ENCODE measurements around the gene RLN3. TPM values are rescaled to one million over a fixed set of nuclear protein-coding genes. Genes with fewer than 3 reads are reported as not detected.

The RLN3 gene, protein sequence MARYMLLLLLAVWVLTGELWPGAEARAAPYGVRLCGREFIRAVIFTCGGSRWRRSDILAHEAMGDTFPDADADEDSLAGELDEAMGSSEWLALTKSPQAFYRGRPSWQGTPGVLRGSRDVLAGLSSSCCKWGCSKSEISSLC
- total RNA-seq: not detected
- long read RNA-seq: 0 reads

DNA sequence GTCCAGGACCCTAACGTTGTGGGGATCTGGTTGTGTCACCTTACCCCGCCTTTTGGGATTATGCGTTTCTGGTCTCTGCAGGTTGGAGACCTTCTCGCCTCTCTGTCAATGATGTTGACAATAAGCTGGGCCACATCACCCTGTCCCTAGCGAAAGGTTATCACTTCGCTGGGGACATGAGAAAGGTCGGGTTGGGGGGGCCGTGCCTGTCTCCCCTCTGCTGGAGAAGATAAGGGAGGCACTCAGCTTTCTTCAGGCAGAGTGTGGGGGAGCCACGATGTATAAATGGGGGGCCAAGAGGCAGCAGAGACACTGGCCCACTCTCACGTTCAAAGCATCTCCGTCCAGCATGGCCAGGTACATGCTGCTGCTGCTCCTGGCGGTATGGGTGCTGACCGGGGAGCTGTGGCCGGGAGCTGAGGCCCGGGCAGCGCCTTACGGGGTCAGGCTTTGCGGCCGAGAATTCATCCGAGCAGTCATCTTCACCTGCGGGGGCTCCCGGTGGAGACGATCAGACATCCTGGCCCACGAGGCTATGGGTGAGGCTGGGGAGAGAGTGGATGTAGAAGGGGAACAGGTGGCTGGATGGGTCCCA is at the start of gene RLN3:
Gene RLN3 (plus strand): TSS at position 293 of the 595 bp plus-strand sequence. CDS start 57 bp downstream, at position 350.
- intact Hi-C loops (cut with DNase I, micrococcal nuclease): no loop called here
- ATAC-seq (no peak), DNase-seq (no peak)

DNA sequence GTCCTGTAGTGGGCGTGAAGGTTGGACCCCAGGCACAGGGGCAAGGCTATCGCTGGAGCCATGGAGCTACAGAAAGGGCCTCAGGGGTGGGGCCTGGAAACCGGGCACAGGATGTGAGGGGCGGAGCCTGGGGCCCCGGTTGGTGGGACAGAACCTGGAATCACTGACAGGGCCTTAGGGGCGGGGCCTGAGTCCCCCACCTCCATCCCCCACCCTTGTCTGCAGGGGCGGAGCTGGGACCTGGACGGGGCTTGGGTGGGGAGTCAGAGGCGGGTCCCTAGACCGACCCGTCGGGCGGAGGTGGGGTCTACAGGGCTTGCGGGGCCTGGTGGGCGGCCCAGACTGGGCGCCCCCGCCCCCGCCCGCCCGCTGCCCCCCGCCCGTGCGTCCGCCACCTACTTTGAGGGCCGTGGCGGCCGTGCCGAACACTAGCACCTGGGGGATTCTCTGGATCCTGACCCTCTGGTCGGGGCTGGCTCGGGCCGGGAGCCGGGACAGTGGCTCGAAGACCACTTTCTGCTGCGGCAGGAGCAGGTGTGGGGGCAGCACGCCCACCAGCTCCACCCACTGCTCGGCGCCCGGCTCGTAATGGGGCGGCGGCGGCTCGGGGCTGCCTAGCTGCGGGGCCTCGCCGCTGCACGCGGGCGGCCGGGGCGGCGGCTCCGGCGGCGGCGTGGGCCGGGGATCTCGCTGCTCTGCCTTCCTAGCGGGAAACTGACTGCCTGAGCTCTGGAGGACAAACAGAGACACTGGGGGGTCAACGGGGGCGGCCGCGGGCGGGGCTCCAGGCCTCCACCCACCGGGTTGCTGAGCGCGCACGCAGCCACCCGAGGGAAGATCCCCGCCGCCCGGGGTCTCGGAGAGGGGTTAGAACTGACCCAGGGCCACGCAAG is 49.4 kb upstream of the RLN3 start:
- intact Hi-C loops (cut with DNase I, micrococcal nuclease): no loop called here
- DNase-seq: peak; percentile 81 to 85
- ATAC-seq: peak; percentile 73

DNA sequence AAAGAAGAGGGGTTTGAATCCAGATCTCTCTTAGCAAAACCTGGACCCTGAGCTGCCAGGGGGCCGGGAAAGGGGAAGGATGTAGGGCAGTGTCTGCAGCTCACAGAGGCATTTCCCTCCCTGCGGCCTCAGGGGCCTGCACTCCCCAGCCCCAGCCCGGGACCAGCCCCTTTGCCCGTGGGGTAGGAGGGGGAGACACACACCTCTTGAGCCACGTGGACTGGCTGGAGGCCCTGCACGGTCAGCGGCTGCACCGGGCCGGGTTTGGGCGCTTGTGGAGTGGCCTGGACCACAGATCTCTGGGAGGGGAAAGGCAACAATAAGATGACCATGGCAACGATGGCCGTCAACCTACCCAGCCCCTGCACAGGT is 48.7 kb upstream of the RLN3 start:
- ATAC-seq (peak; percentile 10), DNase-seq (no peak)
- intact Hi-C loops (cut with DNase I, micrococcal nuclease): no loop called here

DNA sequence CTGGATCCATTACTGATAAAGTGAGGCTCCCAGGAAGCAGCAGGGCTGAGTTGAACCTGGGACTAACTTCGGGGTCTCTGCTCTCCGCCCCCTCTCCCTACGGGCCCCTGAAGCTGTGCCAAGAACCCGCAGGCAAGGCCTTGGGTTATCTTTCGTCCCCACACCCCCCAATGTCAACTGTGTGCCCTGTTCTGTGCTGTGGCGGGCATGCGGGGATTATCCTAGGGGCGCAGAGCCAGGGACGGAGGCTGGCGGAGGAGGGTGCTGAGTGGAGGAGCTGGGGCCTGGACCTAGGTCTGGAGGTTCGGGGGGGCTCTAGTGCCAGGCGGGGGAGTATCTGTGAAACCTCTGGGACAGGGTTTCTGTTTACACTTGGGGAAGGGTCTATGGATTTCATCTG is 48.3 kb upstream of the RLN3 start:
- ATAC-seq (no peak), DNase-seq (no peak)
- intact Hi-C loops (cut with DNase I, micrococcal nuclease): no loop called here

DNA sequence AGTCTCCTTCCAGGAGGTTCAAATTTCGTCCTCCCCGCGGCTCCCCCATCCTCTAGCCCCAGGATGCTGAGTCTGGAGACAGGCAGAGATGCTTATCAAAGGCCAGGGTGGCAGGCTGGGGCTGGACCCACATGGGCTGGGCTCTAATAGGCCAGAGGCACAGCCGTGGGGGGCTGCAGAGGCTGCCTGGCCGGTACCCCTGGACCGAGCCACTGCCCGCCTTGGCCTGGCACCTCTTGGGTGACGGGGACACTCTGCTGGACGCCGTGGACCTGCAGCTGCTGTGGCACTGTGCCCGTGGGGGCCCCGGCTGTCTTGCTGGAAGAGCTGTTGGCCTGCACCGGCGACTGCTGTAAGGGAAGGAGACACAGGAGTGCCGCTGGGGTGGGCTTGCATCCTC is 47.6 kb upstream of the RLN3 start:
- intact Hi-C loops (cut with DNase I, micrococcal nuclease): no loop called here
- no peak for ATAC-seq
- DNase-seq: no peak

DNA sequence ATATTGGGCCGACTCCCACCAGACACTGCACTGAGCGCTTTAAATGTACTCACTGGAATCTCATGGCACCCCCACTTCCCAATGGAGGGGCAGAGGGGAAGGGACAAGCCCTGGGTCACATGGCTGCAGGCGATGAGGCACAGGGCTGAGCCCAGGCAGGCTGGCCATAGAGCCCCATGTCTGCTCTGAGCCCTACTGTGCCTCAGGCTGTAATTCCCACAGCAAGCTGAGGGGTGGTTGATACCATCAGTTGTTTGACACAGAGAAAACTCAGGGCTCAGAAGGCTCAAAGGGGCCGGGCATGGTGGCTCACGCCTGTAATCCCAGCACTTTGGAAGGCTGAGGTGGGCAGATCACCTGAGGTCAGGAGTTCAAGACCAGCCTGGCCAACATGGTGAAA is 46.9 kb upstream of the RLN3 start:
- intact Hi-C loops (cut with DNase I, micrococcal nuclease): no loop called here

DNA sequence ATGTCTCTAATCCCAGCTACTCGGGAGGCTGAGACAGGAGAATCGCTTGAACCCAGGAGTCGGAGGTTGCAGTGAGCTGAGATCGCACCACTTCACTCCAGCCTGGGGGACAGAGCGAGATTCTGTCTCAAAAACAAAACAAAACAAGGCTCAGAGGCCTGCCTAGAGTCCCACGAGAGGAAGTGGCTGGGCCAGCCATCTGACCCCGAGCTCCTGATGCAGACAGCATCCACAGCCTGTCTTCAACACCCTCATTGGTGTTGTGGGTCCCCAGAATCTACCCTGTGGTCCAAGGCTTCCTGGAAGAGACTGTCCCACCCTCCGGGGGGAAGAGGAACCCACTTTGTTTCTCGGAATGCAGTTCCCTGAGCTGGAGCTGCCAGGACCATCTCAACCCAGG is 46.5 kb upstream of the RLN3 start:
- DNase-seq (no peak), ATAC-seq (no peak)
- intact Hi-C loops (cut with DNase I, micrococcal nuclease): no loop called here

More for the DNA sequence above, 46.9 kb upstream of the RLN3 start:
- ATAC-seq (no peak), DNase-seq (no peak)

DNA sequence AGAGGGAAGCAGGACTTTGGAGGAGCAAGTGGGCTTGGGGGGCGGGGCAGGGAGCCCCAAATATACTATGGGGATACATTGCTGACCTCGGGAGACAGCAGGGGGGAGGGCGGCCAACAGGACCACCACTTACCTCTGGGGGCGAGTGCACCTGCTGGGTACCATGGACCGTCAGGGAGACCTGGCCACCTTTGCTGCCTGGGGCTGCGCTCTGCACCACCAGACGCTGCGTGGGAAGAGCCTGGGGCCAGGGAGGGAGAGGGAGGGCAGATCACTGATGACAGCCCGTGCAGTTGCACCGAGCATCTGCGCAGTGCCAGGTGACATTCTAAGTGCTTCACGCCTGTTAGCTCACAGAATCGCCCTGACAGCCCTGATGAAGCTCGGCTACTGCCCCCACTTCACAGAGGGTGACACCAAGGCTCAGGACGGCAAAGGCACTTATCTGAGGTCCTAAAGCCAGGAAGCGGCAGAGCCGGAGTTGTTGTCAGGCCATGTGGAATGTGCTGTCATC is 45.9 kb upstream of the RLN3 start:
- ATAC-seq: no peak

DNA sequence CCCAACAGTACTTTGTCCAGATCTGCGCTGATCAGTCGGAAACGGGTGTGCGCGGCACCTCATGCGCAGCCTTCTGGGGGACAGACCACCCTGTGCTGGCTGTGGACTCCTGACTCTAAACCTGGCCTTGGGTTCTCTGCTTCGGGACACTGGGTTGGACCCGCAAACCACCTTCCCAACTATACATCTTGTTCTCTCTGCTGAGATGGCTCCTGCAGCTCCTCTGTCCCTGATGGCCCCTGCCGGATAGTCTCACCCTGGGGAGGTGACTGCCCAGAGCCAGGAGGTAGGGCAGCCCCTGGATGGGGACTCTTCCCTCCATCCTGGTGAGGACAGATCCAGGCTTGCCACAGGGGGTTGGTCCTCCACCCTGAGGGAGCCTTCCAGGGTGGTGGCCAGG is 45.2 kb upstream of the RLN3 start:
- DNase-seq: no peak
- ATAC-seq: no peak
- intact Hi-C loops (cut with DNase I, micrococcal nuclease): no loop called here

More for the DNA sequence above, 45.9 kb upstream of the RLN3 start:
- intact Hi-C loops (cut with DNase I, micrococcal nuclease): no loop called here
- DNase-seq: no peak

DNA sequence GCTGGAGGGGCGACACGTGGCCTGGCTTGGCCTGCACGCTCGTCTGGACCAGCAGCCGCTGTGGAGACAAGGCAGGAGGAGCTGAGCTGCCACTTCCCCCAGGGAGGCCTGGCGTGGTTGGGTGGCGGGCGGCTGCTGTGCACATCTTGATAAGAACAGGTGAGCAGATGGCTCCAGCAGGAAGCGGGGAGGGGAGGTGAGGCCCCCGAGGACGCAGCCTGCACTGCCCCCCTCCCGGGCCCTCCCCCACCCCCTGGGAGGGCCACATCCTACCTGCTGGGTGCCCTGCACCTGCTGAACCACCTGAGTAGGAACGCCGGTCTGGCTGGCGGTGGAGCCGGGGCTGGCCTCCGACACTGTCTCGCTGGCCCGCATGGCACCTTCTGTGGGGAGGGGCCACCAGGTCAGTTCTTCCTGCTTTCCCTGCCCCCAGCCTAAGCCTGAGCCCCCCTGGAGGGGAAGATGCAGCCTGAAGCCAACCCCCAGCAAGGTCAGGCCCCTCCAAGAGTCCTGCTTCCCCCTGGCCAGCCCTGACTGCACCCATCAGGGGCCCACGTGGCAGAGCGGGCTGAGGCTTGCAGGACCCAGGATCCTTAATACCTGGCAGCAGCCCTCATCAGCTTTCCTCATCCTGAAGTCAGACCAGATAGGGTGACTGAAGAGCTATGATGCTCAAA is 44.6 kb upstream of the RLN3 start:
- ATAC-seq (no peak), DNase-seq (no peak)
- intact Hi-C loops (cut with DNase I, micrococcal nuclease): no loop called here

DNA sequence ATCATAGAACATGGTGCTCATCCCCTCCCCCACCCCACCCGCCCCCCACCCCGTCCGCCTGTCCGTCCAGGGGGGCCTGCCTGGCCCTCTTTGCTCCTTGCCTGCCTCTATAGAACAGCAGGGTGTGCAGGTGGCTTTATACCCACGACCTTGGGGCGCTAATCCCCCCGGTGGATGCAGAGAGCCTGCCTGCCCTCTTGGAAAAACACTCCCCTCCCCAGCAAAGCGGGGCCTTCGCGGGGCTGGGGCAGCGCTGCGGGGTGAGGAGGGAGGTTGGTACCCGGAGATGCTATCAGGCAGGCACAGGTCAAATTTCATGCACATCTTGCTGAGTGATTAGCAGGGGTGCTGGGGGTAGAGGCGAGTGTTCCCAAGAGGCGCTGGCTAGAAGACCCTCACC is 43.8 kb upstream of the RLN3 start:
- DNase-seq: no peak
- intact Hi-C loops (cut with DNase I, micrococcal nuclease): no loop called here

DNA sequence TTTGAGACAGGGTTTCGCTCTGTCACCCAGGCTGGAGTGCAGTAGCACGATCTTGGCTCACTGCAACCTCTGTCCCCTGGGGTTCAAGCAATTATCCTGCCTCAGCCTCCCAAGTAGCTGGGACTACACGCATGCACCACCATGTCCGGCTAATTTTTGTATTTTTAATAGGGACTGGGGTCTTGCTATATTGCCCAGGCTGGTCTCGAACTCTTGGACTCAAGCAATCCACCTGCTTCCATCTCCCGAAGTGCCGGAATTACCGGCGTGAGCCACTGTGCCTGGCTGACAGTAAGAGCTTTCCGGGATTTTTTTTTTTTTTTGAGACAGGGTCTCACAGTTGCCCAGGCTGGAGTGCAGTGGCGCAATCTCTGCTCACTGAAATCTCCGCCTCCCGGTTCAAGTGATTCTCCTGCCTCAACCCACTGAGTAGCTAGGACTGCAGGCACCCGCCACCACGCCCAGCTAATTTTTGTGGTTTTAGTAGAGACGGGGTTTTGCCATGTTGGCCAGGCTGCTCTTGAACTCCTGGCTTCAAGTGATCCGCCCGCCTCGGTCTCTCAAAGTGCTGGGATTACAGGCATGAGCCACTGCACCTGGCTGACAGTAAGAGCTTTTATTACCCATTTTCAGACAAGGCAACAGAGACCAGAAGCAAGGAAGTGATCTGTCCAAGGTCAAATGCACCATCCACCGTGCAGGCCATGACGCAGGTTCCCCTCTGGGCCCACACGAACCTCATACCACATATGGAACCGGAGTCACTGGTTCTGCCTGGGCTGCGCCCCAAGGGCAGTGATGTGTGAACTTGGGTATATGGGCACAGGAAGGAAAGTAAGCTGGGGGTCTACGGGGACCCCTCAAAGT is 42.8 kb upstream of the RLN3 start:
- DNase-seq (no peak), ATAC-seq (no peak)
- intact Hi-C loops (cut with DNase I, micrococcal nuclease): no loop called here

More for the DNA sequence above, 43.8 kb upstream of the RLN3 start:
- ATAC-seq: no peak

DNA sequence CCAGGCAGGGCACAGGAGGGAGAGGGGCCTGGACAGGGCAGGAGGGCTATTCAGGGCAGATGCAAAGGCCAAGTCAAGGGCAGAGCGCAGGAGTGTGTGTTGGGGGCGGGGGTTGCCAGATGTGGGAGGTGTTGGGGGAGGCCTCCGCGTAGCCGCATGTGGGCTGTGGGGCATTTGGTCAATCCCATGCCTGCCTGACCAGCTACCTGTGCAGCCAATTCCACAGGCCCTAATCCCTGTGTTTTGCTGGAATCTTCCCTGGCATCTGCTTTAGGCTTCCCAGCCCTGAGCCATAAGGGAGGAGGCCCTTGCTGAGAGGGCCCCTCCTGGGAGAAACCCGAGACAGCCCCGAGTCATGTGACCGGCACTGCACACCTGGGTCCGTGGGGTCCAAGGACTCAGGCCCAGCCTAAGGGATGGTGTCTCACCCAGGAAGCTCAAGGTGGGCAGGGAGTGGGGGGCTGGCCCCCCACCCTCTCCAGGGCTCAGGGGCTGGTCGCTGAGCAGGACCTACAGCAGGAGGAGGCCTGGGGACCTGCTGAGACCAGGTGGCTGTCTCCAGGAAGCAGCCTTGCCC is 42.1 kb upstream of the RLN3 start:
- intact Hi-C loops (cut with DNase I, micrococcal nuclease): no loop called here
- DNase-seq (no peak), ATAC-seq (peak; percentile 2)

DNA sequence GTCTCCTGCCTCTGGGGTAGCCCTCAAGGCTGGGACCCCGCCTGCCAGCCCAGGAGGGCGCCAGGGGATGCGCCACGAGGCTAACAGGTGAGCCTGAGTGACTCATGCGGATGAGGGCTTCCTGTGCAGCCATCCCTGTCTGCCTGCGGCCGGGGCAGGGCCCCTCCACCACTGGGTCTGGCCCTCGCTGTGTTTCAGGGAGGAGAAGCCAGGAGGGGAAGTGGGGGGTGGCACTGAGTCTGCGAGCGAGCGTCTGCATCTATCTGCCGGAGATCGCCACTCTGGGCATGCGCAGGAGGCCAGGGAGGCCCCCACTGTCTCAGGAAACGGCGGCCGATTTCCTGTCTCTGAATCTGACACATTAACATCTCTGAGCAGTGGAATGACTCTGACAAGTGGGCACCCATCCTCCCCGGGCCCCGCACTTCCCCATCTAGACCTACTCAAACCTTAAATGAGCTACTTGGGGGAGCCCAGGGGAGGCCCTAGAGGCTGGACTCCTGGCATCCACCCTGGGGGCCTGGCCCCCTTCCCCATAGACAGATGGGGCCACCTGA is 41.5 kb upstream of the RLN3 start:
- ATAC-seq: peak; percentile 57
- DNase-seq: peak; percentile 89
- intact Hi-C loops (cut with DNase I, micrococcal nuclease): no loop called here

DNA sequence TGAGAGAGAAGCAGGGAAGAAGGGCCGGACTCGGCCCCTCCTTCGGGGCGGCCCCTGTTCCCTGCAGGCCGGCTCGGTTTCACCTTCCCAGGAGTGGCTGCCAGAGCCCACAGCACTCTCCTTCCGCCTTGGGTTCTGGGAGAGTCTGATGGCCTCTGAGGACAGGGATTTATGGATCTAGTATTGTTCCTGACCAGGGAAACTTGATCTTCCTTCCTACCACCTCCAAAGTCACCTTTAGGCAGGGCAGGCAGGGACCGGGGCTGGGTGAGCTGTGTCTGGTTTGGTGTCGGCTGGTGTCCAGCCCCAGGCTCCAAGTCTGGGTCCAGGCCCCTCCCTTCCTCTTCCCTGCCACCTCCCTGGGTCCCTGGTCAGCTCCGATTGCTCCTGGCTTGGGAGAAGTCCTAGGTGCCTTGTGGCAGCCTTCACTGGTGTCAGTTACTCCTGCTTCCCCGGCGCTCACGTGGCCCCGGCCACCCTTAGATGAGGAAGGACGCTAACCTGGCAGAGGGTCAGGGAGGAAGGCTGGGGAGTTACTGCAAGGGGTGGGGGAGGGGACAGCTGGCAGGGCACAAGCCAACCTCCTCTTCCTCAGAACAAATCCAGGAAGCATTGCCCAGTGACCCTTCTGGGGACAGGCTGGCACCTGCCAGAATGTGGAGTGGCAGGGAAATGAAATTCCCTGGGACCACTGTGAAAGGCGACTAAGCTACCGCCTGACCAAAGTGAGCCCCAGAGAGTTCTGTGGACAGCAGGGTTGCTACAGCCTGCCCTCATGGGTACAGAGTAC is 40.7 kb upstream of the RLN3 start:
- DNase-seq (no peak), ATAC-seq (no peak)
- intact Hi-C loops (cut with DNase I, micrococcal nuclease): no loop called here

DNA sequence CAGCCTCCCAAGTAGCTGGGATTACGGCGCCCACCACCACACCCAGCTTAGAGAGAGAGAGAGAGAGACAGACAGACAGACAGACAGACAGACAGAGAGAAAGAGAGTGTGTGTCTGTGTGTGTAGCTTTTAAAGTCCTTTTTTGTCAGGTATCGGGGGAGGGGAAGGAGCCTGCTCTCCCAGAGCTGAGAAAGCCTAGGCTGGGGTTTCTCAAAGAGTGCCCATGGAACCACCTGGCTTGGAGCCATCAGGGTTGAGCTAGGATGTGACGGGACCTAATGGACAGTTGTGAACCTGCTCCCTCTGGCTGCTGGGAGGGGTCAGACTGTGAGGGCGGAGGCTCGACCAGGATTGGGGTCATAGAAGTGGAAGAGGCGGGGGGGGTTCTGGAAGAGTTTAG is 38.5 kb upstream of the RLN3 start:
- DNase-seq (no peak), ATAC-seq (no peak)
- intact Hi-C loops (cut with DNase I, micrococcal nuclease): no loop called here

DNA sequence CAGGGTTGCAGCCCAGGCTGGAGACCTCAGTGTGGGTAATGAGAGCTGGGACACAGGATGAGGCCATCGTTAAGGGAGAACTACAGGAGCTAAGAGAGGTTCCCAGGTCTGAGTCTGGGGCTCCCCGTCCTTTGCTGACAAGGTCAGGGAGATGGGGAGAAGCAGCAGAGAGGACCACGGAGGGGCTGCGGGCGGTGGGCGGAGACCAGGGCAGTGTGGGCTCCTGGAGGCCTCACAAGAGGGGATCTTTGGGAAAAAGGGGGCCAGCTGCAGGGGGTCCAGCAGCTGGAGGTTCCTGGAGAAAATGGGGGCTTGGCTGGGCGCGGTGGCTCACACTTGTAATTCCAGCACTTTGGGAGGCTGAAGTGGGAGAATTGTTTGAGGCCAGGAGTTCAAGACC is 37.9 kb upstream of the RLN3 start:
- intact Hi-C loops (cut with DNase I, micrococcal nuclease): no loop called here
- ATAC-seq (no peak), DNase-seq (no peak)
